Activated CD4-positive, alpha-beta T cell treated with anti-CD3 and anti-CD28 coated beads, Interleukin-2, Interleukin-6, amounts not matched to agents 100 ng/mL and 50 ng/mL, durations not matched to agents 16 hours and 8 hours (primary cell): Measurements from ENCODE around the gene PIP4P1.
"Not testable (repeated sequence)": the region's sequence is repeated elsewhere in the genome, so short reads cannot be mapped to it uniquely, and the experiment has no call there.

Source experiments
- DNase-seq: peaks from one replicate; pipeline ENCODE4 v3.0.0-alpha.2; 2020

Gene PIP4P1

GRCh38 chr14:20461225-20462141 is at the start of gene PIP4P1:
Gene PIP4P1, minus strand, starts transcription at chr14:20461434. Its CDS starts 109 bp downstream, at chr14:20461325.
- DNase-seq, result peak; percentile 99

- no peak for DNase-seq
Measured at GRCh38 chr14:20508367-20508766, 47.1 kb upstream of the PIP4P1 start.

- not testable (repeated sequence) for DNase-seq
Measured at GRCh38 chr14:20507537-20507936, 46.3 kb upstream of the PIP4P1 start.

DNA sequence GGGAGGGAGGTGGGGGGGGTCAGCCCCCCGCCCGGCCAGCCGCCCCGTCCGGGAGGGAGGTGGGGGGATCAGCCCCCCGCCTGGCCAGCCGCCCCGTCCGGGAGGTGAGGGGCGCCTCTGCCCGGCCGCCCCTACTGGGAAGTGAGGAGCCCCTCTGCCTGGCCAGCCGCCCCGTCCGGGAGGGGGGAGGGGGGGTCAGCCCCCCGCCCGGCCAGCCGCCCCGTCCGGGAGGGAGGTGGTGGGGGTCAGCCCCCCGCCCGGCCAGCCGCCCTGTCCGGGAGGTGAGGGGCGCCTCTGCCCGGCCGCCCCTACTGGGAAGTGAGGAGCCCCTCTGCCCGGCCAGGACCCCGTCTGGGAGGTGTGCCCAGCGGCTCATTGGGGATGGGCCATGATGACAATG is 45.5 kb upstream of the PIP4P1 start:
- DNase-seq, result not testable (repeated sequence)

GRCh38 chr14:20506276-20506675 is 45.0 kb upstream of the PIP4P1 start:
- DNase-seq, result not testable (repeated sequence)

DNA sequence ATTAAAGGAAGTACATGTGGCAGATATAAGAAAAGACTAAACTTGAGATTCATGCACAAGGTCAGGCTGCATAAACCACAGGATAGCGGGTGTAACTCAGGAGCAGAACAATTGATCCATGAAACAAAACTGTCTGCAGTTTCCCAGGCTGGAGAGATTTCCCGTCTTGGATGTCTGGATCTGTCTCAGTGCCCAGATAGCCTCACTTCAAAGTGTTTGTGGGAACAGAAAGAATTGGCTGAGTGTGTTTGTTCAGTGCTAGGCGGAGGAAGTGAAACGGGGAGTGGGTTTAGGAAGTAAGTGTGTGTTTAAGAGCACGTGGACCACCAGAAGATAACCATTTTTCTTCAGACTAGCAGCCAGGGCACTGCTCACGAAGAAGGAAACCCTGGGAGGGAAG is 42.7 kb upstream of the PIP4P1 start:
- no peak for DNase-seq

GRCh38 chr14:20501346-20501745 is 40.1 kb upstream of the PIP4P1 start:
- DNase-seq, result no peak

DNA sequence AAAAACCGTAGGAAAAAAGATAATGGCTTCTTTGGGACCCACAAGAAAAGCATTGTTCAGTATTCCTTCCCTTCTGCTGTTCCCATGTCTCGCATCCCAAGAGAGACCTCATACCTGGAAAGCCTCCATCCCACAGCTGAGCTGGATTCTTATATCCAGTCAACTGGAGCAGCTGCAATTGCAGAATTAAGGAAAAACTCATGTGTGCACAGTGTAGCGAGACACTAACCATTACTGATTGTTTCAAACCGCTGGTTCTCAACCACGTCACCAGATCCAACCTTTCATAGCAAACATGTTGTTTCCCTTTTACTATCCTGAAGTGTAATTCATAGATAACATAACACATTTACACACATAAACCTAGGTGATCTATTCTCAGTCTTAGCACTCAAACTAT is 38.6 kb upstream of the PIP4P1 start:
- no peak for DNase-seq

DNA sequence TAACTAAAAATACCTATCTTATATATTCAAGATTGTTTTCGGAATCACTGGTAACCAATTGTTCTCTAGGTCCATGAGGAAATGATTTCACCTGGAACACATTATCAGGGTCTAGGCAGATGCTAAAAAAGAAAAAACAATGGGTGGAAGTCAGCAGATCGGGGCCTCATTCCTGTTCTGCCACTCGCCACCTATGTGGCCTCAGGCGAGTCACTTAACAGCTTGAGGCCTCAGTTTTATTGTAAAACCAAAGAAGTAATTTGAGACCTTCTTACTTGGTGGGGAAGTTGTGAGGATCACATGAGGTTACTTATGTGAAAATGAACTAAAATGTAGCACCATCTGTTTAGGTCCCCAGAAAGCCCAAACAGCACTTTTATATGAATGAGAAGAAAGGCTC is 37.9 kb upstream of the PIP4P1 start:
- DNase-seq, result no peak

GRCh38 chr14:20498622-20499021 is 37.4 kb upstream of the PIP4P1 start:
- DNase-seq, result no peak

DNA sequence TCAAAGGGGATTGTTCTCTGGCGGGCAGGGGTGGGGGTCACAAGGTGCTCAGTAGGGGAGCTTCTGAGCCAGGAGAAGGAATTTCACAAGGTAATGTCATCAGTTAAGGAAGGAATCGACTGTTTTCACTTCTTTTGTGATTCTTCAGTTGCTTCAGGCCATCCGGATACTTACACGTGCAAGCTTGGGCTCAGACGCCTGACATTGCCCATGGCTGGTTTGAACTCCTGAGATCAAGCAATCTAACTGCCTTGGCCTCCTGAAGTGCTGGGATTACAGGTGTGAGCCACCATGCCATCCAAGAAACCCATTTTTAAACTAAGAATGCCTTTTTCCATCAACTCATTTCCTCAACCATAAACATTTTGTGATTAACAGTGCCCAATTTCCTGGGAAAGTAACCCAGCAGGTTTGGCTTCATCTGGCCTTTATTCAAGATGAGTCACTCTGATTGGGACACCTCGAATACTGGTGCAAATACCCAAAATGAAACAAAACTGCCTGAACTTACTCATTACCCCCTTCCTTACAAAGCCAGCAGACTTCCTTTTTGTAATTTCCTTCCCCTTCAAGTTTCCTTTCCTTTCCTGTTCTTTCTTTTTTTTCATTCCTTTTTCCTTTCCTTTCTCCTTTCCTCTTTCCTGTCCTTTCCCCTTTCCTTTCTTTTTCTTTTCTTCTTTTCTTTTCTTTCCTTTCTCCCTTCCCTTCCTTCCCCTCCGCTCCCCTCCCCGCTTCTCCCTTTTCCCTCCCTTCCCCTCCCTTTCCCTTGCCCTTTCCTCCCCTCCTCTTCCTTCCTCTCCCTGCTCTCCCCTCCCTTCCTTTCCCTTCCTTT is 33.9 kb upstream of the PIP4P1 start:
- peak; percentile 47 for DNase-seq

GRCh38 chr14:20493634-20494033 is 32.4 kb upstream of the PIP4P1 start:
- no peak for DNase-seq

- DNase-seq, result no peak
Measured at GRCh38 chr14:20492486-20492885, 31.3 kb upstream of the PIP4P1 start.

DNA sequence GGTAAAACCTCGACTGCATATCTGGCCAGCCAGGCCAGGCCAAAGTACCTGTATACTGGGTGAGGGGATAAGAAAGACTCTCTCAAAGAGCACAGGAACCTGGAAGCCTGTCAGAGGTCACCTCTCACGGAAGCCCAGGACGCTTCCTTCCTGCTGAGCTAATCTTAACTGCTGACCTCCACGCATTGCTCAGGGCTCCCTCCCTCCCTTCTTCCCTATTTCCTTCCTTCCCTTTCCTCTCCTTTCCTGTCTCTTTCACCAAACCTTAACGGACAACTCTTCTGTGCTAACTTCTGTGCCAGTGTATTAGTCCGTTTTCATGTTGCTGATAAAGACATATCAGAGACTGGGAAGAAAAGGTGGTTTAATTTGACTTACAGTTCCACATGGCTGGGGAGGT is 29.3 kb upstream of the PIP4P1 start:
- DNase-seq, result no peak

DNA sequence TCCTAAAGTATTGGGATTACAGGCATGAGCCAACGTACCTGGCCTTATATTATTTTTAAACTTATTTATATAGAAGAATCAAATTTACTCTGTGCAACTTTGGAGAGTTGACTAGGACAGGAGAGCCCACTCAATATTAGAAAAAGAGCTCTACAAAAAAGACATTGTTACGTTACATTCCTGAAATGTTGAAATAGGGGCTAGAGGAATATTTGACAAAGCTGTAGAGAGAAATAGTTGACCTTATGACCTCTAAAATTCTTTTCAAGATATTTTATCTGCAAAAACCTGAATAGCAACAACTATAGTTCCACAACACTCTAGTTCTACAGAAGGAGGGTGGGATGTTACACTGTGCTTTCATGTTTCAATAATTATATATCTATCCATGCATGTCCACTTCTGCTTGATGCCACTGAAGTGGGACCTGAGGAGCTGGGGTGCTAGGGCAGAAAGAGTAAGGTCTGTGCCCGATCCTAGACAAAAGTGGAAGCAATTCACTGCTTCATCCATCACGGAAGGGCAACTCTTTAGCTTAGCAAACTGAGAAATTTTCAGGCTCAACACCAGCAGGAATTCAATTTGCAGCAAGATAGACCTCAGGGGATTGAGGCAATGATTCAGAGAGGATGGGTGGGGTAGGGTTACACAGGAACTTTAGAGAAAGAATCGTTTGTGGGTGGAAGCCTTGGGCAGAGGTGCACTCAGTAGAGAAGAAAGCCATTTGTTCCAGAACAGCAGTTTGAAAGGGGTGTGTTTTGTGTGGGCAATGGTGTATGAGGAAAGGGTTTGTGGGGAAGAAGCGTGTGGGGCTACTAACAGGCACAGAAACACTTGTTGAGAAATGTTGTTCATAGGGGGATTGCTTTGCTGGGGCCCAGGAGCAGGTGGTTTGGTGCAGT is 28.1 kb upstream of the PIP4P1 start:
- DNase-seq, result no peak

DNA sequence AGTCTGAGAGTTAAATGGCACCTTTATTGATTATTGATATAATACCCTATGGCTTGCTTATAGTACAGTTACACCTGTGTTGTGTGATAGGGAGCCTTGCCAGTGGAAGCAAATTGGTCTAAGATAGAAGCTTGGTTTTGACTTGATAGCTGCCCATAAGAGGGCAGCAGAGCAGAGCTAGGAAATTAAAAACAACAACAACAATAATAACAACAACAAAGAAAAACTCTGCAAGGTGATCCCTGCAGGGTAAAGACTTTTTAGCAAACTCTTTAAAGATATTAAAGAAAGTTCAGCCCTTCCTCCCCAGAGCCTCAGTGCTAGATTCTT is 26.1 kb upstream of the PIP4P1 start:
- DNase-seq, result no peak

- DNase-seq, result no peak
Measured at GRCh38 chr14:20486684-20487395, 25.6 kb upstream of the PIP4P1 start.

- DNase-seq, result no peak
Measured at GRCh38 chr14:20485900-20486299, 24.7 kb upstream of the PIP4P1 start.

- DNase-seq, result no peak
Measured at GRCh38 chr14:20482382-20482781, 21.1 kb upstream of the PIP4P1 start.

DNA sequence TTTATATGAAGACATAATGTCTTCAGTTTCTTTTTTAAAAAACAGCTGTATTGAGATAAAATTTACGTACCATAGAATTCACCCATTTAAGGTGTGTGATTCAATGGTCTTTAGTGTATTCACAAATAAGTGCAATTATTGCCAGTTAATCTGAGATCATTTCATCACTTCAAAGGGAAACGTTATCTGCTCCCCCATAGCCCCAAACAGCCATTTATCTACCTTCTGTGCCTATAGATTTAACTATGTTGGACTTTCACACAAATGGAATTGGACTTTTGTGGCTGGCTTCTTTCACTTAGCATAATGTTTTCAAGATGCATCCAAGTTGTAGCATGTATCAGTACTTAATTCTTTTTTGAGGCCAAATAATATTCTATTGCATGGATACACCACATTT is 17.7 kb upstream of the PIP4P1 start:
- DNase-seq, result no peak

DNA sequence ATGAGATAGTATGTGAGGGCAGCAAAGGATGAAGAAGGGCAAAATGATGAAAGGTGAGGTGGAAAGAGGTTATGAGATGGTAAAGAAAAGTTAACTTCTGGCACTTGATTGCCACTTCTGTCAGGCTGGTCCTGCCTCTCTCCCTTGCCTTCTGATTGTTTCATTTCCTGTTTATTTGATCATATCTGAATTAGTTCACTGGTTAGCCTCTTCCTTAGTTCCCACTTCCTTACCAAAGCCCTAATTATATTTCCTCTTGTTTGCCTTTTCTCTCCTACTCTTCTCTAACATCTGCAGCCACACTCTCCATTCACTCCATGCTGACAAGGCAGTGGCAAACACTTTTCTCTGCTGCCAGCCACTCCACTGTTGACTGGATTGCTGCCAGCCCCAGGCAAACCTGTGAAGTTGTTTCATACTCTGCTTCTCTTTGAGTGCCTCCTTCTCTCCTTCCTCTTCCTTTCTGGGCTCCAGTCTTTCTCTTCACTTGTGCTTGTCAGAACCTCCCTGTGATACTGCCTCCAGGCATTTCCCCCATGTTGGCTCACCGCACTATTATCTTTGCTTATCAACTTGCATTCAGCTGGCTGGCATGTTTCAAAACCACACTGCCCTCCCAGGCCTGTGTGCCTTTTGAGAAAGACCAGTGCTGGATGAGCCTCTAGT is 16.1 kb upstream of the PIP4P1 start:
- DNase-seq, result peak; percentile 43

- no peak for DNase-seq
Measured at GRCh38 chr14:20476776-20477175, 15.5 kb upstream of the PIP4P1 start.
